Hematopoietic multipotent progenitor cell treated with erythropoietin and hydrocortisone succinate and interleukin-3 and kit ligand, for 6 days (in vitro differentiated cells): ENCODE data around the gene OR2T1.
"Not testable (repeated sequence)": the region's sequence is repeated elsewhere in the genome, so short reads cannot be mapped to it uniquely, and the experiment has no call there.

Source experiments
- DNase-seq: peaks from one replicate; pipeline ENCODE4 v3.0.0-alpha.2; 2015

Gene OR2T1

GRCh38 chr1:248402748-248403147 is at the start of gene OR2T1:
Gene OR2T1 (plus strand): TSS chr1:248403048. CDS start chr1:248406148, 3,100 bp downstream.
- DNase-seq = no peak

GRCh38 chr1:248359415-248359814 is 43.4 kb upstream of the OR2T1 start:
- DNase-seq = no peak

GRCh38 chr1:248361121-248361715 is 41.6 kb upstream of the OR2T1 start, which contains the start of gene OR2T4:
Gene OR2T4 (plus strand): TSS chr1:248361665. CDS start chr1:248361665, 0 bp downstream.
- DNase-seq = no peak

- DNase-seq = no peak
Measured at GRCh38 chr1:248366609-248367008, 36.2 kb upstream of the OR2T1 start.

- peak; percentile 9 for DNase-seq
Measured at GRCh38 chr1:248372394-248372793, 30.5 kb upstream of the OR2T1 start.

GRCh38 chr1:248373761-248374160 is 29.1 kb upstream of the OR2T1 start:
- no peak for DNase-seq

- no peak for DNase-seq
Measured at GRCh38 chr1:248375446-248375845, 27.4 kb upstream of the OR2T1 start, which contains the start of gene OR2T6. Gene OR2T6 (plus strand): TSS chr1:248375746. CDS start chr1:248387609, 11,863 bp downstream.

- DNase-seq = peak; percentile 57
Measured at GRCh38 chr1:248376916-248377315, 25.9 kb upstream of the OR2T1 start.

GRCh38 chr1:248380854-248381253 is 22.0 kb upstream of the OR2T1 start:
- DNase-seq = no peak

- peak; percentile 39 for DNase-seq
Measured at GRCh38 chr1:248388426-248388825, 14.4 kb upstream of the OR2T1 start.

GRCh38 chr1:248393050-248393449 is 9.8 kb upstream of the OR2T1 start:
- DNase-seq = no peak

- peak; percentile 44 for DNase-seq
Measured at GRCh38 chr1:248404024-248404423, 1.2 kb downstream of the OR2T1 start.

- DNase-seq = no peak
Measured at GRCh38 chr1:248406721-248407692, 4.2 kb downstream of the OR2T1 start.

- DNase-seq = no peak
Measured at GRCh38 chr1:248416226-248416625, 13.4 kb downstream of the OR2T1 start.

- DNase-seq = no peak
Measured at GRCh38 chr1:248417854-248418253, 15.0 kb downstream of the OR2T1 start.

- DNase-seq = no peak
Measured at GRCh38 chr1:248421384-248421783, 18.5 kb downstream of the OR2T1 start.

- not testable (repeated sequence) for DNase-seq
Measured at GRCh38 chr1:248427526-248428191, 24.8 kb downstream of the OR2T1 start.

- DNase-seq = not testable (repeated sequence)
Measured at GRCh38 chr1:248428192-248428533, 25.3 kb downstream of the OR2T1 start.

GRCh38 chr1:248431683-248432082 is 28.8 kb downstream of the OR2T1 start:
- DNase-seq = not testable (repeated sequence)

- DNase-seq = not testable (repeated sequence)
Measured at GRCh38 chr1:248432201-248432600, 29.4 kb downstream of the OR2T1 start.

GRCh38 chr1:248433811-248434415 is 31.1 kb downstream of the OR2T1 start:
- DNase-seq = not testable (repeated sequence)

- DNase-seq = not testable (repeated sequence)
Measured at GRCh38 chr1:248434913-248435312, 32.1 kb downstream of the OR2T1 start.

GRCh38 chr1:248436303-248436702 is 33.5 kb downstream of the OR2T1 start:
- DNase-seq = not testable (repeated sequence)
